Bone marrow (tissue), 2 donors: Measurements from ENCODE around the gene DOK3.

ENCODE experiments used
- DNase-seq, 2 donors: peaks; one replicate each; lab custom pipeline; 2025; lab: John Stamatoyannopoulos, UW

The DOK3 gene

DNA sequence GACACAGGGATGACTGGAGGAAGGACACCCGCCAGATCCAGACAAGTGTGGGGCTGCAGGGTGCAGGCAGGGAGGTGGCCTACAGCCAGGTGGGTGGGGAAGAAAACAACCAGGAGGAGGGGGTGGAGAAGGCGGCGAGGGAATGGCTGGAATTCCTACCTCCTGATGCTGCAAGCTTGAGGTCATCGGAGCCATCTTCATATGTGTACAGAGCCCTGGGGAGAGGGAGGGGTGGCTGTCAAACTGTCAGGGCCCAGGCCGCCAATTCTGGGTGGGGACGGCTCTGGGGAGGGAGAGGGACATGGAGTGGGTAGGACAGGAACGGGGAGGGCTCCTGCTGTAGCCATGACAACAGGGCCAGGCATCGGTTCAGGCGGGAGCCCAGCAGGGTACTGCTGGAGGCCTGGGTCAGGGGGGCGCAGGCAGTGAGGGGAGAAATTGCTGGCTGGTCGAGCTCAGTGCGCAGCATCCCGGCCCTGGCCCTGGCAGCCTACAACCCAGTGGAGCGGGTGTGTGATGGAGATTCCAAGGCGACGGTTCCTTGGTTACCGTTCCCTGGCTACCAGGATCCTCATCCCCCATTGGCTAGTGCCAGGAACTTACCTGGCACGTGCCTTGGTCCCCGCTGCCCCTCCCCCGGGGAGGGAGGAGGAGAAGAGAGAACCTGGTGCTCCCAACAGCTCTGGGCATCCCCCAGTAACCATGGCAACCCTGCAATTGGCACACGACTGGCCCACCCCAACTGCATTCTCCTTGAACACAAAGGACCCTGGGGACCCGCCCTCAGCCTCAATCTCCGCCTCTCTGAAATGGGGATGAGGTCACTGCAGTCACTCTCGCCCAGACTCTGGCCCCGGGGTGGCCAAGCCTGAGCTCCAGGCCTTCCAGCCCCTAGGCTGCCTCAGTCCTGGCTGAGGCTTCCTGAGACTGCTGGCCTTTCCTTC is 40.7 kb downstream of the DOK3 start:
- no peak for DNase-seq

DNA sequence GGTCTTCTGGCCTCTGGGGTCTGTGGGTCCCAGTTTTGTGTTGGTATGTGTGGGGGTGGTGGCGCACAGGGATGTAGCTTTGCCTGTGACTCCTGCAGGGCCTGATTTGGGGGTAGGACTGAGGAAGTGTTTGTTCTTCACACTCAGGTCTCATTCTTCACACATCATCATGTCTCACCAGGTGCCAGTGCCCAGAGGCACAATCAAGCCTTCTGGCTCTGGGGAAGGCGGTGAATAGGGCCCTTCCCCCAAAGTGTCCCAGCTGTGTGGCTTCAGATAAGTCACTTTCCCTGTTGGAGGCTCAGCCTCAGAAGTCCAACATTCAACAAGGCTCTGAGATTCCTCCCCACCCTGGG is 41.3 kb downstream of the DOK3 start:
- DNase-seq: no peak

DNA sequence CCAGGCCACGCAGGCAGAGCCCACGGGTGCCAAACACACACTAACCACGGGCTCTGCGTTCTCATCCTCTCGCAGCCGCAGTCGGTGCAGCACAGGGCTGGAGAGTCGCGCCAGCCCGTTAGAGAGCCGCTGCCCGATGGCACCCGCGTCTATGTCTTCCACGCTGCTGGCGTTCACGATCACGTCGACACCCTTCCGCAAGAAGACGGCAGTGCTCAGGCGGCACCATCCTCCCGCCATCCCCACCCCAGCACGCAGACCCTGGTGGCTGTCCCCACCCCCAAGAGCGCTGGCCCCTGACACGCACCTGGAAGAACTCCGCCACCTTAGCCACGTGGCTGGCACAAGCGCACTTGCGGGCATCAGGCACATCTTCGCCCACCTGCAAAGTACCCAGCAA is 42.2 kb downstream of the DOK3 start:
- DNase-seq: no peak

DNA sequence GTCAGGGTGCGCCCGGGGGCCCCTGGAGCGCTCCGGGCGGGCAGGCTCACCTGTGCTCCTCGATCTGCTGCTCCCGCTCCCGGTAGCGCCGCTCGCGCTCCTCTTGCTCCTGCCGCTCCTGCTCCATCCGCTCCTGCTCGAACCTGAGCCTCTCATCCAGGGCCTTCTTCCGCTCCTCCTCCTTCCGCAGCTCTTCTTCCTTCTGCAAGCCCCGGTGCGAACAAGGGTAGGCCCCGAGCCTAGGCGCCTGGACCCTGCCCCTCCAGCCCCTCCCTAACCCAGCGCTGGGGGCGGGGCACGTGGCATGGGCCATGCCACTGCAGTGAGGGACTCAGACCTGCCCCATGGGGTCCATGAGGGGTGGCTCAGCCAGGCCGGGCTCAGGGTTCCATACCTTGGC is 42.8 kb downstream of the DOK3 start:
- no peak for DNase-seq

DNA sequence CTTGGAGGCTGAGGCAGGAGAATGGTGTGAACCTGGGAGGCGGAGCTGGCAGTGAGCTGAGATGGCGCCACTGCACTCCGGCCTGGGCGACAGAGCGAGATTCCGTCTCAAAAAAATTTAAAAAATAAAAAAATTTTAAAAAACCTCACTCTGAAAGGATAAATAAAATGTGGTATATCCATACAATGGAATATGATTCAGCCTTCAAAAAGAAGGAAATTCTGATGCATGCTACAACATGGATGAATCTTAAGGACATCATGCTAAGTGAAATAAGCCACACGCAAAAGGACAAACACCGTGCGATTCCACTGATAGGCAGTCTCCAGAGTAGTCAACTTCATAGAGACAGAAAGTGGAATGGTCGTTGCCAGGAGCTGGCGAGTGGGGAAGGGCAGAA is 44.6 kb downstream of the DOK3 start:
- DNase-seq: no peak

DNA sequence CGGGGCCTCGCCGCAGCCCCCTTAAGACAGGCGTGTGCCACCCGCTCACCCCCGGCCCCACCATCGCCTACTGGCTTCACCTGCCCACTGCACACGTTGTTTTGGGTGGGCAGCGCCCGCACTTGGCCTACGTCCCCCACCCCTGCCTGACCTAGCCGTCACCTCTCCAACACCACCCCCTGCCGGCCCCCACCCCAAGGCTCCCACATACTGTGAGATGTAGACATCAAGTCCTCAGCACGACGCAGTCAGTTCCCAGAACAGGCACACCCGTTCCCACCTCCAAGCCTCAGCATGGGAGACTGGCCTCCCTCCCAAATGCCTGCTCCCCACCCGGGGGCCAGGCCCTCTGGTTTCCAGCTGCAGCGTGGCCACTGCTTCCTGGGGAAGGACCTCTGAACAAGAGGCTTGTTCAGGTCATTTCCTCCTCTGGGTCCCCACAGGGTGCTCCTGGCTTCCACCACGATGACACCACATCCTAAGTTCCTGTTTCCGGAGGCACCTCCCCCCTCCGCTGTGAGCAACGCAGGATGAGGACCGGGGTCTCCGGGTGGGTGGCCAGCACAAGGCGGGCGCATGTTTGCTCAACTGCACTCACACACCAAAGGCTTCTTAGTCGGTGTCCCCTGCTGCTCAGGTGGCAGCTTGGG is 47.5 kb downstream of the DOK3 start:
- peak; percentile 7 to 20 for DNase-seq

DNA sequence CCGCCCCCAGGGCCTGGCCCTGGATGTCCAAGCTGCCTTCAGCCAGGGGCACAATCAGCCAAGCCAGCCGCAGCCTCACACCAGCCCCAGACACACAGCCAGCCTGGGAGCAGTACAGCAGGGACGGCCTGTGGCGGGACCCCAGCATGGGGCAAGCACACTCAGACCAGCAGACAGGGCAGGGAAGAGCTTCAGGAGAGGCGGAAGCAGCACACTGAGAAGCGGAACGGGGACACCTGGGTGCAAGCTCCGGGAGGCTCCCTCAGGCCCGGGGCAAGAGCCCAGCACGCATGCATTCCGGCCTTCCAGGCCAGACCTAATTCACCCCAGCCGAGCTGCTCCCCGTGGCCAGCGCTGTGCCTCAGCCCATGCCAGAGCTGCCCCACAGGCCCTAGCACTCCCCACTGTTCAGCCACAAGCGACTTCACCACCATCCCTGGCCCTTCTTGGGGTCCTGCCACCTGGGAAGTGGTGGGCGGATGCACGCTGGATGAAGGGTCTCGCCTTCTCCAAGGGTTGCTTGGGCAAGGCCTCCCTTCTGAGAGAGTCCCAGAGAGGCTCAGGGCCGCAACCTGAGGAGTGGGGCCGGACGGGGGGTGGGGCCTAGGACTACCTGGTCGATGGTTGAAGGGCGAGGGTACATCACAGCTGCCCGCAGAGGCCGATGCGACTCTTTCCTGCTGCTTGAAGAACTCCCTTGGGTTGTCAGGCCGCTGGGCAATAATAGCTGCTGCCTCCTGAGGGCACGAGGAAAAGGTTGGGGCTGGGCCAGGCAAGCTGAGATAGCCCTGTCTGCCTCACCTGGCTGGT is 49.6 kb downstream of the DOK3 start:
- no peak for DNase-seq

DNA sequence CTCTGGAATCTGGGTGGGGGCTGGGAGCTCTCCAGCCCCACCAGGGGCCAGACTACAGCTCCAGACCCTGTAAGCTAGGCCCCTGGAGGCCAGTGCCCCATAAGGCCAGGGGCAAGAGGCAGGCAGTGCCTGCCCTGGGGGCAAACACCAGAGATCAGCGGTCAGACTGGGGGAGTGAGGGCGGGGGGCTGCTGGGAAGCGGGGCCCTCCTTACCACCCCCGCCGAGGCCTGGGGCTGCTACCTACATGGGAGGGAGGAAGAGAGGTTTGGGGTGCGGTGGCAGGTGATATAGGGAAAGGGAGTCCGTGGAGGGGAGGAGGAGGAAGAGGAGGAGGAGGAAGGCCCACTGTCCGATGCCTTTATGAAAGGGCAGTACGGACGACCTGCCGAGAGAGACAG is 50.3 kb downstream of the DOK3 start:
- no peak for DNase-seq

DNA sequence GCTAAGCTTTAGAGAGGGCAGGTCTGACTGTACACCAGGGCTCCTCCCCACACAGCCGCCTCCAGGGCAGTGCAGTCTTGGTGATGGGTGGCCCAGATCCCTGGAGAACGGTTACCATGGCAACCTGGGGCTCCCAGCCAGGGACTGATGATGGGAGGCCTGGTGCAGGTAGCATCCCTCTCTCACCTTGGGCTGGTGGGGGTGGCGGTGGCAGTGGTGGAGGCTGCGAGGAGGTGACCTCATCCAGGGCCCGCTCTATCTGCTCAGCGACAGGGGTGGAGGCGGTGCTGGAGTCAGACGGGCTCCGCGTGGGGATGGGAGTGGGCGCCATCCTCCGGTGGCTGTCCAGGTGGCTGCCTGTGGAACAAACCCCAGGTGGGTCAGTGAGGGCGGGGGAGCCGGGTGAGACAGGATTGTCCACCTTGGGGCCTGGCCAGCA is 50.7 kb downstream of the DOK3 start:
- DNase-seq: no peak

DNA sequence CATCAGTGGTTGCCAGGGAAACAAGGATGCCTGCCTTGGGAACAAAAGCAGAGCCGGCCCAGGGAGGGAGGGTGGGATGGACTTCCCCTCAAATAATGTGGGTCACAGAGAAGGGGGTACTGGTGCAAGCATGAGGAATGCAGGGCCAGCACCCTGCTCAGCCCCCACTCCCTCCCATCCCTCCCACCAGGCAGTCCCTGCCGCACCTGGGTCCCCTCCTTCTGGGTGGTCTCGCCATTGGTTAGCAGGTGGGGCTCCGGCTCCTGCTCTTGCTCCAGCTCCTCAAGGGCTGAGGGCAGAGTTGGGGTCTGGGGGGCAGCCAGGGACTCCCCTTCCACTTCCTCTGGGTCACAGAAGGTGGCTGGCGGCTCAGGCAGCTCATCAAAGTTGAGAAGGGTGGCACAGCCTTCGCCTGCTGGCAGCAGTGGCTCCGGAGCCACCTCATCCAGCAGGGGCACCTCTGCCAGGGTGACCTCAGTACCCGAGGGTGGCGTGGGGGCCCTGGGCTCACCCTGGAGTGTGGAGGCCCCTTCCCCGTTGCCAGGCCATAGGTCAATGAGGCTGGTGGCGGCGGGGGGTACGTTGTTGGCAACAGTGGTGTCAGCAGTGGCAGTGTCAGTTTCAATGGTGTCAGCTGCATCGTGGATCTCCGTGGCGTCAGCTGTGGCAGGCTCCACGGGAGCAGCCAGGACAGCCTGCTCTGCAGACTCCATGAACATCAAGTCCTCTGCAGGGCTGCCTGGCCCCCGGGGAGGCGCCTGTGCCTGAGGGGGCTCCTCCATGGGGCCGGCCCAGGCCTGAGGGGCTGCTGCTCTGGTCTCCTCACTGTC is 51.6 kb downstream of the DOK3 start:
- no peak for DNase-seq

DNA sequence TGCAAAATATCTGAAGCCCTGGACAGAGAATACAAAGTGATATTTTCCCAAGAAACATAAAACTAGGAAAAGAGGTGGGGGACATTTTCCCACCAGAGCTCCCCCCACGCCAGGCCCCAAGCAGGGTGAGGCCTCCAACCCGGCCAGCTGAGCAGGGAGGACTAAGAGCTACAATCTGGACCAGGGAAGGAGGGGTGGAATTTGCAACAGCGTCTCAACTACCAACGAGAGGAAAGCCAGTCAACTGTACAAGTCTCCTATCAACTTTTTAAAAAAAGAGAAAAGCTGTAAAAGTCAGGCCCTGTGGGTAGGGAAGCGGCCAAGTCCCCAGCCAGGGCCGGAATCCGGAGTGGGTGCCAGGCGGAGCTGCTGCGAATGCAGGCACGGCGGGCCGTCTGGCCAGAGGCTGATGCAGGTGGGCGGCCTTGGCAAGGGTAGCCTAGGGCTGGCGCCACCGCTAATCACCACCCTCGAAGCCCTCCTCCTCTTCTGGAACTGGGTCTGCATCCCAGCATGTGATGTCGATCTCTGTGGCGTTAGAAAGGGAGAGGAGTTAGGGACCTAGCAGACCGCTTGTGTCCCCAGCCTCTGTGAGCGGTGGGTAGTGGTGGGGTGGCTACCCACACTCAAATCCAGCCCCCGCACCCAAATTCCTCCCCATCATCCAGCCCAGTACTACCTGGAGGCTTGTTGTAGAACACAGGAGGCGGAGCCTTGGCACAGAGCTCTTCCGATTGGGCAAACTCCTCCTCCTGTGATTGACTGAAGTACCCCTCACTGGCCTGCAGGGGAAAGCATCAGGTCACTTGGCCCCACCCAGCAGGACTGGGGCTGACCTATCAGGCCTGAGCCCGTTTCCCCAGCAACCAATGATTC is 52.4 kb downstream of the DOK3 start:
- peak; percentile 26 to 56 for DNase-seq

DNA sequence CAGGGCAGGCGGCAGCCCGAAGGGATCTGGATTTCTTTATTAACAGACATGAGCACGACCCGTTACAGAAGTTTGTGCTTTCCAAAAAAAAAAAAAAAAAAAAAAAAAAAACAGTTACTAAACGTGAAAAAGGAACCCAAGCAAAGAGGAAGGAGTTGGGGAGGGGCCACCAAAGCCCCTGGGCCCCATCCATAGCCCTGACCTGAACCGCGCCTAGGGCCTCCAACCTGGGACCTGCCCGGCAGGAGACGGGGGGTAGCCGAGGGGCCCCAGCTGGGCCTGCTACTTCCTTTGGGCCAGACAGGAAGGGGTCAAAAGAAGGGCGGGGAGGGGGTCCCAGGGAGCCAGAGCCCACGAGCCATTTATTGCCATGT is 53.0 kb downstream of the DOK3 start:
- no peak for DNase-seq

DNA sequence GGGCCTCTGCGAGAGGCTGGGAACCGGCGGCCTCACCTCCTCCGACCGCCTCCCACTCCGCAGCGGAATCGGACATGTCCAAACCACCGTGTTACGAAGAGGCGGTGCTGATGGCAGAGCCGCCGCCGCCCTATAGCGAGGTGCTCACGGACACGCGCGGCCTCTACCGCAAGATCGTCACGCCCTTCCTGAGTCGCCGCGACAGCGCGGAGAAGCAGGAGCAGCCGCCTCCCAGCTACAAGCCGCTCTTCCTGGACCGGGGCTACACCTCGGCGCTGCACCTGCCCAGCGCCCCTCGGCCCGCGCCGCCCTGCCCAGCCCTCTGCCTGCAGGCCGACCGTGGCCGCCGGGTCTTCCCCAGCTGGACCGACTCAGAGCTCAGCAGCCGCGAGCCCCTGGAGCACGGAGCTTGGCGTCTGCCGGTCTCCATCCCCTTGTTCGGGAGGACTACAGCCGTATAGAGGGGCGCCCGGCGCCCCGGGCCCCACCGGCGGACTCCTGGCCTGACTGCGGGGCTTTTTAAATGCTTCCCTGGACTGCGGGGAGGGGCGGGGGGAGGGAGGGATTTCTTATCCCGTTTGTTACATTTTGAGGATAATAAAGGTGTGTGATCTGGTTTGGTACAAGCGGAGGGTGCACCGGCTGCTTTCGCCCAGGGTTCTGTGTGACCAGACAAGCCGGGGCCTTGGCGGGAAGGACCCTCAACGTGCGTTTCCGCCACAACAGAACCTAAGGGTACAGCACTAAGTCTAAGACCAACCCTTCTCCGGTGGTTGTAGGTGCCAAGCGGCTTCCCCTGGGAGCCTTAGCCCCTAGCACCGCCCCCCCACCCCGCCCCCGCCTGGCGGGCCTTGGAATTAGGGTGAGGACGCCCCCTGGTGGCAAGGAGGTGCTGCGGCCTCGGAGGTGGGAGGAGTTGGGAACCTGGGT is 53.7 kb downstream of the DOK3 start:
- peak; percentile 74 to 84 for DNase-seq

DNA sequence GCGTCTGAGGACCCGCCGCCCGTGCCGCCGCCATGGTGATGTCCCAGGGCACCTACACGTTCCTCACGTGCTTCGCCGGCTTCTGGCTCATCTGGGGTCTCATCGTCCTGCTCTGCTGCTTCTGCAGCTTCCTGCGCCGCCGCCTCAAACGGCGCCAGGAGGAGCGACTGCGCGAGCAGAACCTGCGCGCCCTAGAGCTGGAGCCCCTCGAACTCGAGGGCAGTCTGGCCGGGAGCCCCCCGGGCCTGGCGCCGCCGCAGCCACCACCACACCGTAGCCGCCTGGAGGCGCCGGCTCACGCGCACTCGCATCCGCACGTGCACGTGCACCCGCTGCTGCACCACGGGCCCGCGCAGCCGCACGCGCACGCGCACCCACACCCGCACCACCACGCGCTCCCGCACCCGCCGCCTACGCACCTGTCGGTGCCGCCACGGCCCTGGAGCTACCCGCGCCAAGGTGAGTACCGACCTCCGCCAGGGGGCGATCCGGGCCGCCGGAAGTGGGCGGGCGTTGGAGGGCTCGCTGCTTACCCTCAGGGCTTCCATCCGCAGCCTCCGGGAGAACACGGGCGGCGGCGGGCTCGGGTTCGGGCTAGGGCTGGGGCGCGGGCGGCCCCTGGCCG is 54.5 kb downstream of the DOK3 start:
- DNase-seq: peak; percentile 44 to 71

DNA sequence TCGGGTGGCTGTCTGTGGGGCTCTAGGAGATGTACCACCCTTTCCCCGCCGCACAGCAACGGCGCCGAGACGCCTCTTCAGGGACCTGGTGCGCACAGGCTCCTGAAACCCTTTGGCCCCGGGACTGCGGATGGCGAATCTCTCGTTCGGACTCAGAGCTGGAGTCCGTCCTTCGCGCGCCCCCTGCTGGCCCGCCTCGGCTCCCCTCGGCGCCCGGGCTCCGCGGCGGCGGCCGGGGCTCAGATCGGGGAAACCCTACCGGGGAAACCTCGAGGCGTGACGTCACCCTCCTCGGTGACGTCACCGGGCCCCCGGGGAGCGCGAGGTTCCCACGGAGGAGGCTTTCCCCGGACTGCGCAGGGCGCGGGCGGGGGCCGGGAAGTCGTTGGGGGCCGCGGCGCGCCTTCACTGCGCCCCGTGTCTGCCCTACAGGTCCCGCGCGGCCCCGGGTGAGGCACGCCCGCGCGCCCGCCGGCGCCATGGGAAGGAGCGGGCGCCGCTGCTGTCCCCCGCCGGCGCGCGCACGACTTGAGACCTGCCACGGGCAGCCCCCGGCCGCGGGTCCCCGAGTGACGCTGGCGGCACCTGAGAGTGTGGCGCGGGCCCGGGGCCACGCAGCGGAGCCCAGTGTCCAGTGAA is 55.1 kb downstream of the DOK3 start:
- peak; percentile 71 to 89 for DNase-seq

DNA sequence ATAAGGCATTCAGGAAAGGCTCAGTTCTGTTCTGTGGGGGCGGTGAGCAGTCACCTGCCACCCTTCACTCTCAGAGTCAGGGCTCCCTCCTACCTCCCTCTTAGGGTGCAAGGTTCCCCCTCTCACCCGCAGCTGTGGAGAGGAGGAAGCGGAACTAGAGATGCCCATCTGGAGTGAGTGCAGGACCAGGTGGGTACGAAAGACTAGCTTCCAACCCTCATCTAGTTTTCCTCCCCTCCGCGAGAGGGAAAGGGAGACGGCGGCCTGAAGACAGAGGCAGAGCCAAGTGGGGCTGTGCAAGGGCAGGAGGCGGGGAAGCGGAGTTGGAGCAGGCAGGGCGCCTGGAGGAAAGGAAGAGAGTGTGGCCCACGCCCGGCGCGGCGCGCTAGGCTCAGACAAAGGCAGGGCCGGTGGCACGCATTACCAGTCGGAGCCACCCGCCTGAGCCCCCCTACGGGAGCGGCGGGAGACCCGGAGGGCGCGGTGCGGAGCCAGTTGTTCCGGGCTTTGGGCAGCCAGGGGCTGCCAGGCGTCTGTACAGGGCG is 55.7 kb downstream of the DOK3 start:
- DNase-seq: peak in 1 of 2 donors; percentile 13

DNA sequence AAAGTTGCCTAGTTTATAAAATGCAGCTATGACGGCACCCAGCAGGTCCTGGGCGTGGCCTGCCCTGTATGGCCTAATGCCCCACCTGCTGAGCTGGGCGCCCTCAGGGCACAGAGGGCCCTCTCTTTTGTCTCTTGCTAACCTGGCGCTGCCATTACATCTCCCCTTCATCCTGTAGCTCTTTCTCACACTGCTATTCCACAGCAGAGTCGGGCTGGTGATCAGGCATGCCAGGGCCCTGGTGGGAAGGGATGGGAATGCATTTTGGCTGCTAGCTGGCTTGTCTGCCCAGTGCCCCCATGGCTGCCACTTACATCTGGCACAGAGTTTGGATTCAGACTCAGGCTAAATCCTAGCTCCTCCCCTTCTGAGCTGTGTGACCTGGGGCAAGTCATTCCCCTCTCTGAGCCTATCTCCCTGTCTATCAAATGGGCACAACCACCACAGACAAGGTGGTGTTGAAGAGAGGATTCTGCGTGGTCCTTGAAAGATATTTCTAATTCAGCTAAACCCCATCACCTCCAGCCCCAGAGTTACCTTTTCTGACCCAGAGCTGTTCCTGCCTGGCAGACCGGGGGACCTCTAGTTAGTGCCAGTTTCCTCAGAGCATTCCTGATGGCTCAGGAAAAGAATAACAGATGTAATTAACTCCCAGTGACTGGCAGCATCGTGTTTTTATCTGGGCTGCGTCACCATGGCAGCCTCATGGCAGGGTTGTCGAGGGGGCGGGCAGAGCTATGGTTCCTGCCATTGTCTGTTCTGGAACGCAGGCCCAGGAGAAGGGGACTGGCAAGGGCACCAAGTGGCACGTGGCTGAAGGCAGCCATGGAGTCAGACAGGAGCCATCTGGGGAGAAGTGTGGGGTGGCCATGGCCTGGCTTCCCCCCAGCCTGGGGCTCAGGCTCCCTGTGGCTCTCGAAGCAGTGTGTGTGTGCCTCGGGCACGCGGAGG is 56.7 kb downstream of the DOK3 start:
- DNase-seq: no peak
